Measurements from ENCODE around the gene ADCYAP1R1. TPM values are rescaled to one million over a fixed set of nuclear protein-coding genes. Genes with fewer than 3 reads are reported as not detected.

ADCYAP1R1 gene
- total RNA-seq, 1 donor from 2014 or later = not detected

- ATAC-seq (ENCODE audit: low read depth) (no peak), DNase-seq (no peak)
- POLR2A ChIA-PET = no interaction called here
- Mint-ChIP-seq H3K27ac (no peak overlapping the region), H3K36me3 (ENCODE audit: low read depth) (no peaks in the 10 kb centered on the region), H3K27me3 (peaks cover 5% of the 10 kb centered on the region), H3K9me3 (no peaks in the 10 kb centered on the region), H3K4me3 (no peak overlapping the region), H3K4me1 (no peaks in the 10 kb centered on the region)
- CTCF ChIA-PET = interaction anchor here (1.6 kb wide), 1 partner anchor 9 kb away, joined by 5 read pairs; no protein-coding TSS in a partner anchor
- intact Hi-C loops (cut with micrococcal nuclease) = no loop called here
- TF ChIP-seq, protein P1, sequence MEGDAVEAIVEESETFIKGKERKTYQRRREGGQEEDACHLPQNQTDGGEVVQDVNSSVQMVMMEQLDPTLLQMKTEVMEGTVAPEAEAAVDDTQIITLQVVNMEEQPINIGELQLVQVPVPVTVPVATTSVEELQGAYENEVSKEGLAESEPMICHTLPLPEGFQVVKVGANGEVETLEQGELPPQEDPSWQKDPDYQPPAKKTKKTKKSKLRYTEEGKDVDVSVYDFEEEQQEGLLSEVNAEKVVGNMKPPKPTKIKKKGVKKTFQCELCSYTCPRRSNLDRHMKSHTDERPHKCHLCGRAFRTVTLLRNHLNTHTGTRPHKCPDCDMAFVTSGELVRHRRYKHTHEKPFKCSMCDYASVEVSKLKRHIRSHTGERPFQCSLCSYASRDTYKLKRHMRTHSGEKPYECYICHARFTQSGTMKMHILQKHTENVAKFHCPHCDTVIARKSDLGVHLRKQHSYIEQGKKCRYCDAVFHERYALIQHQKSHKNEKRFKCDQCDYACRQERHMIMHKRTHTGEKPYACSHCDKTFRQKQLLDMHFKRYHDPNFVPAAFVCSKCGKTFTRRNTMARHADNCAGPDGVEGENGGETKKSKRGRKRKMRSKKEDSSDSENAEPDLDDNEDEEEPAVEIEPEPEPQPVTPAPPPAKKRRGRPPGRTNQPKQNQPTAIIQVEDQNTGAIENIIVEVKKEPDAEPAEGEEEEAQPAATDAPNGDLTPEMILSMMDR (IDR thresholded peaks at IDR 0.05) = no peak
These were observed 61.6 kb downstream of the ADCYAP1R1 start for GRCh38 chr7:31113660-31114059.

DNA sequence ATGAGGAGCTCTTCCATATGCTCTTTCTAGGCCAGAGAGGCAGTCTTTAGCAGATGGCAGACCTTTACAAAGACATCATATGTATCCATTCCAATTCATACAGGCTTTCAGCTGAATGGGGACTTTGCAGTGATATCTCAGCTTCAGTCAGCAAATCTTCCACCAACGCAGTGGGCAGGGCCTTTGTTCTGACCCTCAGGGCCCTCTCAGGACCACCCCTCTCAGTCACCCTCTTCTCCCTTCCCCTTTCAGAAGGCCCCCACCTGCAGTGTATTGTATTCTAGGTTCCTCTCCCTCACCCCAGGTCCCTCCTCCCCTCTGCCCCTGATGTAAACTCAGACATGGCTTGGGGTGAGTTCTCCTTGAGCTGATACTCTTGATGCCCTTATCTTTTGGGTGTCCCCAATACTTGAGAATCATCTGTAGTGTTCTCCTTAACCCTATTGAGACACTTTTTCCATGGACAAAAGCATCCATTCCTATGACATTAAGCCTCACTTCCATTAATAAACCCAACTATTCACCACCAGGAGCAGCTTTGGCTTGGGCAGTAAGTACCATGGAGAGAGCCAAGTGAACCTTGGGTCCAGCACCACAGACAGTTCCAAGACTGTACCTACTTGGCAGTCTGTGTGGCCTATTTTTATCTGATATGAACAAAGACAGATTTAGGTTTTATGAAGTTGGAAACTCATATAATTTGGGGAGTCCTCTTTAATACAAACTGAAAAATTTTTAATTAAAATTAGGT lies 62.7 kb downstream of the ADCYAP1R1 start:
- CTCF ChIA-PET = no interaction called here

GRCh38 chr7:31116615-31117014 lies 64.5 kb downstream of the ADCYAP1R1 start:
- no peak overlapping the region for H3K4me3 Mint-ChIP-seq
- no peaks in the 10 kb centered on the region for H3K4me1 Mint-ChIP-seq
- no peak for ATAC-seq (ENCODE audit: low read depth)
- H3K9me3 Mint-ChIP-seq = no peaks in the 10 kb centered on the region
- H3K27ac Mint-ChIP-seq = no peak overlapping the region
- no peaks in the 10 kb centered on the region for H3K36me3 Mint-ChIP-seq (ENCODE audit: low read depth)
- POLR2A ChIA-PET = no interaction called here
- CTCF ChIA-PET = no interaction called here
- peaks cover 7% of the 10 kb centered on the region for H3K27me3 Mint-ChIP-seq
- TF ChIP-seq, protein P1 (IDR thresholded peaks at IDR 0.05) = no peak
- no peak for DNase-seq
- intact Hi-C loops (cut with micrococcal nuclease) = no loop called here

More for the DNA sequence above, 62.7 kb downstream of the ADCYAP1R1 start:
- H3K4me3 Mint-ChIP-seq = no peak overlapping the region
- ATAC-seq (ENCODE audit: low read depth) (no peak), DNase-seq (no peak)
- H3K27ac Mint-ChIP-seq = no peak overlapping the region
- no peaks in the 10 kb centered on the region for H3K9me3 Mint-ChIP-seq
- intact Hi-C loops (cut with micrococcal nuclease) = no loop called here
- peaks cover 5% of the 10 kb centered on the region for H3K27me3 Mint-ChIP-seq
- H3K4me1 Mint-ChIP-seq = no peaks in the 10 kb centered on the region
- TF ChIP-seq, protein P1 (IDR thresholded peaks at IDR 0.05) = no peak
- no peaks in the 10 kb centered on the region for H3K36me3 Mint-ChIP-seq (ENCODE audit: low read depth)
- POLR2A ChIA-PET = no interaction called here

DNA sequence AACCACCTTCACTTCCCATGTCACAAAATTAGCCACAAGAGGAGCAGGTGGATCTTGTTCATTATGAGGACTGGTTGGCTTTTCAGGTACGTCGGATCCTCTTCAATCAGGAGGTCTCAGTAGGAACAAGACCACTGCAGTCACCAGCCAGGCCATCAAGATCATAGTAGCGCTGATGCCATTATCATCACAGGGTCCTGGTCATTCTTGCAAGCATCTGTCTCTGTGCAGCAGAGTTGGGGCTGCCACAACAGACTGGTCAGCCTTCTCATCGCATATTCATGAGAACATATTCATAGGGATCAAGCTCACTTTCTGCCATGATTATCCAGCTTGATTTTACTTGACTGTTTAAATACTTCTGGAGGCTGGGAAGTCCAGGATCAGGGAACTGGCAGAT lies 67.1 kb downstream of the ADCYAP1R1 start:
- H3K9me3 Mint-ChIP-seq = no peaks in the 10 kb centered on the region
- TF ChIP-seq, protein P1 (IDR thresholded peaks at IDR 0.05) = no peak
- H3K27ac Mint-ChIP-seq = no peak overlapping the region
- H3K4me1 Mint-ChIP-seq = no peaks in the 10 kb centered on the region
- POLR2A ChIA-PET = no interaction called here
- ATAC-seq (ENCODE audit: low read depth) = no peak
- no peaks in the 10 kb centered on the region for H3K36me3 Mint-ChIP-seq (ENCODE audit: low read depth)
- H3K27me3 Mint-ChIP-seq = peaks cover 7% of the 10 kb centered on the region
- CTCF ChIA-PET = interaction anchor here (0.8 kb wide), 1 partner anchor 15 kb away, joined by 4 read pairs; no protein-coding TSS in a partner anchor
- intact Hi-C loops (cut with micrococcal nuclease) = no loop called here
- no peak overlapping the region for H3K4me3 Mint-ChIP-seq
- no peak for DNase-seq

GRCh38 chr7:31120800-31121513 lies 68.8 kb downstream of the ADCYAP1R1 start:
- H3K36me3 Mint-ChIP-seq (ENCODE audit: low read depth) = no peaks in the 10 kb centered on the region

More at GRCh38 chr7:31120800-31121513, 68.8 kb downstream of the ADCYAP1R1 start:
- POLR2A ChIA-PET = no interaction called here
- Mint-ChIP-seq H3K27ac (no peak overlapping the region), H3K27me3 (peaks cover 3% of the 10 kb centered on the region), H3K4me1 (no peaks in the 10 kb centered on the region), H3K4me3 (no peak overlapping the region), H3K9me3 (no peaks in the 10 kb centered on the region)
- CTCF ChIA-PET = interaction anchor here (2.4 to 2.8 kb wide), 2 partner anchors 13 to 137 kb away, joined by 22 to 25 read pairs; no protein-coding TSS in a partner anchor
- TF ChIP-seq, protein P1 (IDR thresholded peaks at IDR 0.05) = no peak
- intact Hi-C loops (cut with micrococcal nuclease) = no loop called here
- DNase-seq (no peak), ATAC-seq (ENCODE audit: low read depth) (no peak)
